Neural progenitor cell (in vitro differentiated cells): ENCODE measurements around the gene BAG1.

Source experiments
- CTCF ChIP-seq: fragments of 200-600 bp; sonication (generic); IDR thresholded peaks from 2 replicates; pipeline ENCODE4 v1.5.1; 2017; ENCODE audit warnings: antibody characterized with exemption, mild to moderate bottlenecking
- EZH2 ChIP-seq: fragments of 200-600 bp; sonication (generic); IDR thresholded peaks from 2 replicates; pipeline ENCODE4 v1.6.1; 2017; ENCODE audit warnings: antibody characterized with exemption, mild to moderate bottlenecking, moderate library complexity
- EZH2phosphoT487 ChIP-seq: fragments of 200-600 bp; sonication (generic); IDR thresholded peaks from 2 replicates; pipeline ENCODE4 v1.6.1; 2017; ENCODE audit warnings: antibody characterized with exemption

- no peak for TF ChIP-seq CTCF
- no peak for TF ChIP-seq EZH2
- no peak for TF ChIP-seq EZH2phosphoT487
These were observed 31.7 kb downstream of the BAG1 start for GRCh38 chr9:33232815-33233214.
